GM19240 (cell line): ENCODE data around the gene SEPTIN6.
A peak's percentile ranks its signal among the peaks of the same experiment; 100 is the strongest.

Source experiments
- DNase-seq: peaks from one replicate; pipeline ENCODE4 v3.0.0; 2011; ENCODE audit warnings: low spot score; ENCODE audit not compliant: insufficient read length

Gene SEPTIN6

DNA sequence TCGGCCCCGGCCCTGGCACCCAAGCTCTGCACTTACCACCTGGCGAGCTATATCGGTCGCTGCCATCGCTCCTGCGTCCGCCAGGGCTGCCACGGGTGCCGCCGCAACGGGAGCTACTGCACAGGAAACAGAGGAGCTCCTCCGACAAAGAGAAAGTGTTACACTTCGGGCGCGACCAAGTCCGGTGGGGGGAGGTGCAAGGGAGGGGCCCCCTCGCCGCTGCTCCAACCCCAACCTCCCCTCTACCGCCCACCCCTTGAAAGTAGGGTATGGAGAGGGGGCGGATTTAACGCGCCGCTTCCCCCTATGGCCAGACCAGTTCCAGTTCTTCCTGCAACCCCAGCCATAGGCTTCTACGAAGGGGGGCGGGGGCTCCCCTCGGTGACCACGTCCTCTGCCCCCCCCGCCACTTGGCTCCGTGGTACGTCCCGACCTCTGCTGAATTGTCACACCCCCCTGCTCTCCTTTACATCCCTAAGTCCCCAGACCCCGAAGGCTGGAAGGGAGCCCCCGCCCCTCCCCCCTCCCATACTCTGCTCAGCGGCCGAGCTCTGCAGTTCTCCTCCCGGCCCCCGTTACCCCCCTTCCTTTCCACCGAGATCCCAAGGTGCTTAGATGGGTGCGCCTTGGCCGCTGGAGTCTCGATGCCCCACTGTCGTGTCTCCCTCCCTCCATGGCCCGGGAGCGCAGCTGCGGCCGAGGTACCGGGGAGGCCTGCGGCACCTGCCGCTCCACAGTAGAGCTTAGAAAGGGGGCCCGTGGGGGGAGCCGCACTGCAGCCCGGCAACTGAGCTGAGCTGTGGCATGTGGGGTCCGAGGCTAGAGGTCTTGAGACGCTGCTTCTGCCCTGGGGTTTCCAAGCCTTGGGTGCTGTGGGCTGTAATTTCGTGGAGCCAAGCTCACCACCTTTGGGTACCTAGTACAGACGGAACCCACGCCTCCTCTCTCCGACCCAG is at the start of gene SEPTIN6:
Gene SEPTIN6 (minus strand): TSS at position 129 of the 956 bp plus-strand sequence. CDS start 63 bp downstream, at position 66.
- no peak for DNase-seq

DNA sequence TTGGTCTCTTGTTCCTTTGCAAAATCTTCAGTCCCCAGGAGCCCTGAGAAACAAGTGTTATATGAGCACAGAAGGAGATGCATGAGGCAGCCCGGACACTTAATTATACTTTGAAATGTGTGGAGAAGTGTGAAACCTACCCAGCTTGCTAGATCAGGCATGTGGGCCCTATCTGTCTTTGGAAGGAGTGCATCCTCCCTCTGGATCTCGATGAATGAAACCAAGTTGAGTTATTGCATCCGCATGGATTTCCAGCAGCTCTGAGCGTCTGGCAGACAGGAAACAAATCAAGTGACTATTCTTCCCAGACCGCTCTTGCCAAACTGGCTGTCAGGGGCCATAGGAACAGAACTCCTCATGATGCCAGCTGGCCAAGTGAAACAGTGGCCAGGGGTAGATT is 45.8 kb upstream of the SEPTIN6 start:
- DNase-seq: no peak

DNA sequence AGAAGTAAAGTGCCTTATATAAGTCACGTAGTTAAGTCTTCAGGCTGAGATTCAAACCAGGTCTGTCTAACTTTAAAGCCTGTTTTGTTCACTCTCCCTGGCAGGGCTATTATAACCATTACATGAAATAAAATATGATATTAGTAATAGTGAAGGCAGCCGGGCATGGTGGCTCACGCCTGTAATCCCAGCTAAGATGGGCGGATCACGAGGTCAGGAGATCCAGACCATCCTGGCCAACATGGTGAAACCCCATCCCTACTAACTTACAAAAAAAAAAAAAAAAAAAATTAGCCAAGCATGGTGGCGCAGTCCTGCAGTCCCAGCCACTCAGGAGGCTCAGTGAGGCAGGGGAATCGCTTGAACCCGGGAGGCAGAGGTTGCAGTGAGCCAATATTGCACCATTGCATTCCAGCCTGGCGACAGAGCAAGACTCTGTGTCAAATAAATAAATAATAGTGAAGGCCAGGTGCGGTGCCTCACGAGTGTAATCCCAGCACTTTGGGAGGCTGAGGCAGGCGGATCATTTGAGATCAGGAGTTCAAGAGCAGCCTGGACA is 43.3 kb upstream of the SEPTIN6 start:
- DNase-seq: no peak

DNA sequence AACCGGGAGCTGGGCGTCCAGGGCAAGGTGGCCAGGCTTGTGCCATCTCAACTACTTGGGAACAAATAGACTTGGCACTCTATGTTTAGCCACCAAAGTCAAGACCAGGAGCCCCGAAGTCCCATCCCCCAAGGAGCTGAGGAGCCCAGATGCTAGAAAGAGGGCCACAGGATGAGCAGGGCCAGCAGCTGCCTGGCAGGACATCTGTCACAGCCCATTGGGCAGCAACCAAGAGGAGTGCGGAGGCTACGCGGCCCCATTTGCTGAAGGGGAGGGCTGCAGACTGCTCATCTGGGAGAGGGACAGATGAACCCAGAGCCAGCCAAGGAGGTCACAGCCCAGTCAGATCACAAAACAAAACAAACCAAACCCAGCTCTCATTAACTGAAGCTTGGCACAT is 42.5 kb upstream of the SEPTIN6 start:
- no peak for DNase-seq

DNA sequence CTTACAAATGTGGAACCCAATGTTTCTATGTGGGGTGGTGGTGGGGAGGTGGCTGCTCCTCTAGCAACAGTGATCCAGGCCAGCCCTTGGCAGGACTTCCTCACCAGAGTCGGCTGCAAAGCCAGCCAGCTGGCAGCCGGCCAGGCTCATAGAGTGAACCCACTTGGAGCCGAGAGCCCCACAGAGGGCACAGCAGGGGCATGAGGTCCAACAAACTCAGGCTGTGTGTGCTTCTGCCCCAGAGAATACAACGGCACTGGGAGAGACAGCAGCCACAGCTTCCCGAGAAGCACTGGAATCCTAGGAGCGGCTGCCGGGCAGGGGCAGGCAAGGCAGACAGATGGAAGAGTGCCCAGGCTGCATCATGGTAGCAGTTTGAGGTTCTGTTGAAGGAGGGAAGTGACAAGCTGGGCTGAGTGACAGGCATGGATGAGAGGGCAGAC is 42.0 kb upstream of the SEPTIN6 start:
- DNase-seq: no peak

DNA sequence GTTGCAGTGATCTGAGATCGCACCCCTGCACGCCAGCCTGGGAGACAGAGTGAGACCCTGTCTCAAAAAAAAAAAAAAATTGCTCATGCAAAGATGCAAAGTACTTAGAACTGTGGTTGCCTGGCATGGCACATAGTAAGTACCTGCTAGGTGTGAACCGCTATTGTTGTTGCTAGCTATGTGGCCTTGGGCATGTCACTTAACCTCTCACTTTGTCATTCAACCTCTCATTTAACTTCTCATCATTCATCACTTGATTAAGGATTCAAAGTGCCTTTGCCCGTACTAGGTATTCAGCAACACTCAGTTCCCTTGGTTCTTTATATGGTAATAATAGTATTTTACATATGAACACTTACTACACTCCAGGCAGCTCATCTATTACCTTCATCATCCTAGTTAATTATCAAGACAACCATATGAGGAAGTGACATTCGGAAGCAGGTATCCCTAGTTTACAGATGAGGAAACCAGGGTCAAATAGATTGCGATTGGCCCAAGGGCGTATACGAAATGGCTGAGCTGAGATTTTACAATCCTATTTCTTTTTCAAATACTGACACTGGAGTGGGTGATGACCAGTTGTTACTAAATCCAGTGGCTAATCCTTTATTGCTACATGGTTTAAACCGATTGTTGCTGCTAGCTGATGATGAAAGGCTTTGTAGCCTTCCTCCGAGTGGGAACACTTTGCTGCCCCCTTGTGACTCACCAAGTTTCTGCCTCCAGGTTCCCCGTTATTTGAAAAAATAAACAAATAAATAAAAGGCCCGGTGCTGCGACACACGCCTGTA is 36.6 kb upstream of the SEPTIN6 start:
- DNase-seq: peak; percentile 54

GRCh38 chrX:119728487-119728886 is 35.5 kb upstream of the SEPTIN6 start:
- no peak for DNase-seq

GRCh38 chrX:119726900-119727555 is 34.1 kb upstream of the SEPTIN6 start:
- DNase-seq: no peak

GRCh38 chrX:119721926-119722325 is 29.0 kb upstream of the SEPTIN6 start:
- DNase-seq: no peak

GRCh38 chrX:119721487-119721886 is 28.5 kb upstream of the SEPTIN6 start:
- DNase-seq: no peak

DNA sequence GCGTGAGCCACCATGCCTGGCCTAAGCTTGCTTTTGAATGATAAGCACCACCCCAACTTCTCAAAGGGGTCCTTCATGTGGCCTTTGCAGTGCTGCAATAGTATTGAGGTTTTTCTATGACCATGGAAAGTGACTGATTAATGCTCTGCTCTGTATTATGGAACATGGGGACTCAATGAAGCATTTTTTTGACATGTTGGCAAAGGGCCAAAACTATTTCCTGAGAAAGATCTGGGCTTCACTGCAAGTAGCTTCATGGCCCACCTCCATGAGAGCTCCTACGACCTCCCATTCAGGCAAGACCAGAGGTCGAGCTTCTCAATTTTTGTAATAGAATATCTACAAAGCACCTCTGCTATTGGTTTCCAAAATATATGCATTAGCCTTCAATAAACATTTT is 16.7 kb upstream of the SEPTIN6 start:
- no peak for DNase-seq

DNA sequence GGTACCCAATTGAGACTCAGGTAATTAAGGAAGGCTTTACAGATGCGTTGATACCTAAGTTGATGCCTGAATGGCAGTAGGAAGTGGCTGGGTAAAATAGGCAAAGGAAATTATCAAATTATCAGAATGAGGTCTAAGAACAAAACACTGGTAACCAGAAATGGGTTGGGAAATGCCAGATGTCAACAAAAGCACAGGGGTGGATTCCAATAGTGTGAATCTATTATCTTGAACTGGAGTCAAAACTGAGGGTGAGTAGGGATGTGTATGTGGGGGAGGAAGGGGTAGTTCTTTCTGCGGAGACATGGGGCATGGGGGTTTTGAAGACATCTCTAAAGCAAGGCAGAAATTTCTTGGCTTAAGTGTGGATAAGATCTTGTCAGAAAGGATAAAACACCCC is 16.0 kb upstream of the SEPTIN6 start:
- DNase-seq: no peak

DNA sequence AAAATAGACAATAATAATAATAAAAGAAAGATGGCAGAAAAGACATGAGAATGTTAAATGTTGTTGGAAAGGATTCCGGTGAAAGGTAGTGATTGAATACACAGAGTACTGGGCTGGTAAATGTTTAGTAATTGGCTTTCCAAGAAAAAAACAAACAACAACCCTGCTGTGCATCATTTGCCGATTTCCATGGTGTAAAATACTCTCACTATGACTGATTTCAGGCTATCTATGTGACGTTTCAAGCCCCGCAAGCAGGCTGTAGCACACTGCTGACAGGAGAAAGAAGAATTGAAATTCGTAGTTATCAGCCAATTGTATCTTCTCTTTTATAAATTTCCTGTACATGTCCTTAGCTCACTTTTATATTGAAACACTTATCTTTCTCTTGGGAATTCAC is 13.6 kb upstream of the SEPTIN6 start:
- DNase-seq: no peak

GRCh38 chrX:119698845-119699244 is 5.9 kb upstream of the SEPTIN6 start:
- no peak for DNase-seq

- DNase-seq: no peak
Measured at GRCh38 chrX:119696251-119696890, 3.4 kb upstream of the SEPTIN6 start.

GRCh38 chrX:119695535-119696050 is 2.6 kb upstream of the SEPTIN6 start:
- DNase-seq: no peak

- DNase-seq: no peak
Measured at GRCh38 chrX:119694601-119695534, 1.9 kb upstream of the SEPTIN6 start.

- no peak for DNase-seq
Measured at GRCh38 chrX:119693996-119694451, 1.1 kb upstream of the SEPTIN6 start.
